Sigmoid colon (tissue), 4 donors: ENCODE results near the gene TUBGCP3.

Experiments
- EP300 ChIP-seq, 4 donors: sonication (generic); formaldehyde crosslinking; IDR thresholded peaks; one replicate each; pipeline ENCODE4 v1.6.1; 2017; ENCODE audit warnings: antibody characterized with exemption in 4 of 4
- TF ChIP-seq, protein P1 (sequence below), 4 experiments: fragments of 450-650 bp in 3 of 4; fragments of 200-600 bp in 1 of 4; IDR thresholded peaks; one replicate each; pipeline ENCODE4 v1.5.1; 2016 to 2019; ENCODE audit warnings: antibody characterized with exemption in 4 of 4, mild to moderate bottlenecking in 3 of 4, moderate library complexity in 2 of 4

DNA sequence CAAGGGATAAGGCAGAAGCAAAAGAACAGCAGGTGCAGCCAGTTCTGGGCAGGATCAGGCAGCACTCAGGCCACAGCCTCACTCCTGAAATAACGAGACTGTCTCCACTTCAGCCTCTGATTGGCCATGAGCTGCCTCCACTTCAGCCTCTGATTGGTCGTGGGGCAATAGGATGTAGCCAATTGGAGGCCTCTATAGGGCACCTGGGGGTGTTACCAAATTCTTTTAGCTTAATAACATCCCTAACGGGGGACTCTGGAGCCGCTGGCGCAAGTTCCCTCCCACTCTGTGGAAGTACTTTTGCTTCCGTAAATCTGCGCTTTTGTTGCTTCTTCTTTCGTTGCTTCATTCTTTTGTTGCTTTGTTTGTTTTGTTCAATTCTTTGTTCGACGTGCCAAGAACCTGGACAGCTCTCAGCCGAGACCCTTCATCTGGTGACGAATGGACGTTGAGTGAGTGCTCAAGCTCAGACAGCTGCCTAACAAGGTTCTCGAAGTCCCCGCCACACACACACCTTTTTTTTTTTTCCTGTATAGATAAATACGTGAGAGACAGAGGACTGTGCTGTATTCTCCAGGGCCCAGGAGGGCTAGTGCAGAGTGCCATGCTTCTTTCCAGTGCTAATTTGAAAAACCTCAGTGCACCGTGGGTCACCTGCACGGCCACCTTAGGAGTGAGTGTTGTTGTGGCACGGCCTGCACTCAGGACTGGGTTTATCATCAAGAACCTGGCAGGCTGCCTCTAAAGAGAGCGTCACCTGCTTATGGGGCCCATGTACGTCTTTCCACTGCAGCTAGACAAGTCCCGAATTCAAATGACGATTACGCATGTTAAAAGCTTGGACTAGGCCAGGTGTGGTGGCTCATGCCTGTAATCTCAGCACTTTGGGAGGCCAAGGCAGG lies 32.0 kb upstream of the TUBGCP3 start:
- TF ChIP-seq, protein P1, sequence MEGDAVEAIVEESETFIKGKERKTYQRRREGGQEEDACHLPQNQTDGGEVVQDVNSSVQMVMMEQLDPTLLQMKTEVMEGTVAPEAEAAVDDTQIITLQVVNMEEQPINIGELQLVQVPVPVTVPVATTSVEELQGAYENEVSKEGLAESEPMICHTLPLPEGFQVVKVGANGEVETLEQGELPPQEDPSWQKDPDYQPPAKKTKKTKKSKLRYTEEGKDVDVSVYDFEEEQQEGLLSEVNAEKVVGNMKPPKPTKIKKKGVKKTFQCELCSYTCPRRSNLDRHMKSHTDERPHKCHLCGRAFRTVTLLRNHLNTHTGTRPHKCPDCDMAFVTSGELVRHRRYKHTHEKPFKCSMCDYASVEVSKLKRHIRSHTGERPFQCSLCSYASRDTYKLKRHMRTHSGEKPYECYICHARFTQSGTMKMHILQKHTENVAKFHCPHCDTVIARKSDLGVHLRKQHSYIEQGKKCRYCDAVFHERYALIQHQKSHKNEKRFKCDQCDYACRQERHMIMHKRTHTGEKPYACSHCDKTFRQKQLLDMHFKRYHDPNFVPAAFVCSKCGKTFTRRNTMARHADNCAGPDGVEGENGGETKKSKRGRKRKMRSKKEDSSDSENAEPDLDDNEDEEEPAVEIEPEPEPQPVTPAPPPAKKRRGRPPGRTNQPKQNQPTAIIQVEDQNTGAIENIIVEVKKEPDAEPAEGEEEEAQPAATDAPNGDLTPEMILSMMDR (IDR thresholded peaks at IDR 0.05), result no peak
- TF ChIP-seq EP300 (IDR thresholded peaks at IDR 0.05), result no peak
